Effector CD8-positive, alpha-beta T cell (primary cell): ENCODE results near the gene AGRN.
"Not testable (repeated sequence)": the region's sequence is repeated elsewhere in the genome, so short reads cannot be mapped to it uniquely, and the experiment has no call there.

ENCODE experiments used
- DNase-seq: peaks from one replicate; lab custom pipeline; 2025; lab: John Stamatoyannopoulos, UW

The AGRN gene

GRCh38 chr1:1001057-1001783 lies 18.7 kb upstream of the AGRN start:
- DNase-seq: no peak

- DNase-seq: no peak
Measured at GRCh38 chr1:1003618-1004419, 16.1 kb upstream of the AGRN start.

- no peak for DNase-seq
Measured at GRCh38 chr1:1004420-1004779, 15.5 kb upstream of the AGRN start.

GRCh38 chr1:1004780-1005697 lies 14.9 kb upstream of the AGRN start:
- DNase-seq: no peak

GRCh38 chr1:1005774-1006304 lies 14.1 kb upstream of the AGRN start:
- no peak for DNase-seq

- DNase-seq: no peak
Measured at GRCh38 chr1:1006305-1007159, 13.4 kb upstream of the AGRN start.

GRCh38 chr1:1010131-1010530 lies 9.8 kb upstream of the AGRN start:
- DNase-seq: not testable (repeated sequence)

- no peak for DNase-seq
Measured at GRCh38 chr1:1011396-1011949, 8.4 kb upstream of the AGRN start.

GRCh38 chr1:1012736-1013104 lies 7.2 kb upstream of the AGRN start:
- DNase-seq: not testable (repeated sequence)

- DNase-seq: peak; percentile 80
Measured at GRCh38 chr1:1013105-1013921, 6.6 kb upstream of the AGRN start, which contains the start of gene ISG15. Gene ISG15, plus strand, starts transcription at chr1:1013497. Its CDS starts 77 bp downstream, at chr1:1013574.

- no peak for DNase-seq
Measured at GRCh38 chr1:1013922-1014648, 5.8 kb upstream of the AGRN start.

GRCh38 chr1:1014799-1015681 lies 4.9 kb upstream of the AGRN start:
- no peak for DNase-seq

- not testable (repeated sequence) for DNase-seq
Measured at GRCh38 chr1:1017397-1018320, 2.3 kb upstream of the AGRN start.

GRCh38 chr1:1018321-1018685 lies 1.6 kb upstream of the AGRN start:
- DNase-seq: not testable (repeated sequence)

GRCh38 chr1:1019122-1019999 lies 559 bp upstream of the AGRN start:
- peak; percentile 71 for DNase-seq

GRCh38 chr1:1020415-1021009 lies 592 bp downstream of the AGRN start:
- no peak for DNase-seq
